HFF-Myc (cell line): ENCODE measurements around the gene PRPH.
"Not testable (repeated sequence)": the region's sequence is repeated elsewhere in the genome, so short reads cannot be mapped to it uniquely, and the experiment has no call there.

Experiments used
- DNase-seq: peaks from one replicate; pipeline ENCODE4 v3.0.0-alpha.2; 2011; ENCODE audit warnings: low read depth; ENCODE audit errors: extremely low read depth
- H3K4me3 ChIP-seq: replicated peaks from 2 replicates; pipeline ENCODE4 v1.5.1; 2011; ENCODE audit warnings: low read depth, mild to moderate bottlenecking, control low read depth, low read length
- CTCF ChIP-seq: IDR thresholded peaks from 2 replicates; pipeline ENCODE4 v1.5.1; 2012; ENCODE audit warnings: mild to moderate bottlenecking, low read depth, low read length, control low read depth; ENCODE audit errors: missing control alignments

PRPH gene

DNA sequence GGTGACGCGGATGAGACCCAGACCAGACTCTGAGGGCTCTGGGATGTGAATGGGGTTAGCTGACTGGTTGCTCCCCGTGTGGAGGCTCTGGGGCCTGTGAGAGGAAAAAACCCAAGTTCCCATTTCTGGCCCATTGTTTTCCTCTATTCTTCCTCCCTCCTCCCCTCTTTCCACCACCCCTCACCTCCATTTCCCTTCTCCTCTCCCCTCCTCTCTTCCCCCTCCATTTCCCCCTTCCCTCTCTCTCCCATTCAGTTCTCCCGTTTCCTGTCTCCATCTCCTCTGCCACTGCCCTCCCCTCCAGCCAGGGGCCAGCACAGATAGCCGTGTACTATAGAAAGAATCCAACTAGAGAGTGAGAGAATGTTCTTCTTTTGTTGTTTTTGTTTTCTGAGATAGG is 12.6 kb upstream of the PRPH start:
- H3K4me3 ChIP-seq, result no peak overlapping the region
- DNase-seq, result no peak
- no peak for TF ChIP-seq CTCF

GRCh38 chr12:49282740-49283375 is 12.1 kb upstream of the PRPH start:
- DNase-seq, H3K4me3 ChIP-seq: not testable (repeated sequence)

GRCh38 chr12:49283541-49284429 is 11.2 kb upstream of the PRPH start:
- DNase-seq, result no peak
- no peak overlapping the region for H3K4me3 ChIP-seq
- TF ChIP-seq CTCF, result peak; percentile 27

GRCh38 chr12:49284672-49285071 is 10.3 kb upstream of the PRPH start:
- DNase-seq, result no peak
- no peak overlapping the region for H3K4me3 ChIP-seq
- TF ChIP-seq CTCF, result no peak

DNA sequence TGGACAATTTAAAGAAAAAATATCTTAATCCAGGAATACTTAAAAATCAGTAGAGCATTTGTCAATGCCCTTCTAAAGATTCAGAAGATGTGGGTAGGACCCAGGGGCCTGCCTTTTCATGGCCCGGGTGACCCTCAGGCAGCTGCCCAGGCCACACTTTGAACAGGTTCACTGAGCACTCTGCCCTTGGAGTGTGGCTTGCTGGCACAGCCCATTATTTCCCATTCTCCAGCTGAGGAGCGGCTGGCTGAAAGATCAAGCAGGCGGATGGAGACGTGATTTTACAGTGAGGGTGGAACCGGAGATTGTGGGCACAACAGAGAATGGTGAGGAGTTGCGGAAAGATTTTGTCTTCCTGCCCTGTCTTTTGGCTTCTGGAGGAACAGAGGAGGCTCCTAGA is 7.1 kb upstream of the PRPH start:
- no peak for DNase-seq
- TF ChIP-seq CTCF, result no peak
- H3K4me3 ChIP-seq, result no peak overlapping the region

GRCh38 chr12:49288412-49288853 is 6.5 kb upstream of the PRPH start:
- H3K4me3 ChIP-seq, result no peak overlapping the region
- no peak for DNase-seq
- peak; percentile 82 for TF ChIP-seq CTCF

DNA sequence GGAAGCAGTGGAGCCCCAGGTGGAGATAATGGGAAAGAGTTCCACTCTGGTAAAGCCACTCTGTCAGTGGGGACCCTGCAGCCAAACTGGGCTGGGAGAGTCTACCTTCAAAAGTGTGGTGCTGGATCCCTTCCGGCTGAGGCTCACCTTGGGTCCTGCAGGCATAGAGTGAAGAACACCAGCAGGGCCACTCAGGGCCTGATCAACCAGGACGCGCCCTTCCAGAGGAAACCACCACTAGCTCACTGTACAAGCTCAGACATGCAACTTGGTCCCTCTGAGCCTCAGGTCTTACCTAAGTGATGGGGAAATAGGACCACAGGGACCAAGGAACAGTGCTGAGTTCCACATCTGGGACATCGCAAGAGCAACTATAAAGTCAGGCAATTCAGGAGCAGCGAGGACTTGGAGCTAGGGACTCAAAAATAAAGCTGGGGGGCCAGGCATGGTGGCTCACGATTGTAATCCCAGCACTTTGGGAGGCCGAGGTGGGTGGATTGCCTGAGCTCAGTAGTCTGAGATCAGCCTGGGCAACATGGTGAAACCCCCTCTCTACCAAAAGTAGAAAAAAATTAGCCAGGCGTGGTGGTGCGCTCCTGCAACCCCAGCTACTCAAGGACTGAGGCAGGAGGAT is 5.9 kb upstream of the PRPH start:
- H3K4me3 ChIP-seq, result no peak overlapping the region
- TF ChIP-seq CTCF, result no peak
- DNase-seq, result no peak
